Activated B cell treated with CpG ODN at 0.5 μM for 24 hours (primary cell): Measurements from ENCODE around the gene PPP2R2B. TPM values are rescaled to one million over a fixed set of nuclear protein-coding genes. Genes with fewer than 3 reads are reported as not detected.

Source experiments
- ATAC-seq: fragments of 200-7000 bp; cut with Tn5 transposase; one replicate; pipeline ENCODE4 v1.10.0; 2021; ENCODE audit warnings: low read depth, mild to moderate bottlenecking, moderate library complexity
- CTCF ChIA-PET: fragments of 350-600 bp; sonication (Branson Sonifier 250); formaldehyde crosslinking; loops from one replicate; lab custom pipeline; 2021; ENCODE audit warnings: antibody characterized with exemption; lab: Charles Lee
- POLR2A ChIA-PET: fragments of 350-600 bp; sonication (Branson Sonifier 250); formaldehyde crosslinking; loops from one replicate; lab custom pipeline; 2021; ENCODE audit warnings: antibody characterized with exemption; lab: Charles Lee
- DNase-seq: peaks from one replicate; pipeline ENCODE4 v3.0.0; 2022
- H3K27ac Mint-ChIP-seq: one replicate; pipeline ENCODE4 v1.8.0; 2020; ENCODE audit warnings: mixed read lengths
- H3K27me3 Mint-ChIP-seq: one replicate; pipeline ENCODE4 v1.8.0; 2021; ENCODE audit warnings: mixed read lengths
- H3K36me3 Mint-ChIP-seq: one replicate; pipeline ENCODE4 v1.8.0; 2021; ENCODE audit warnings: low read depth, mixed read lengths
- H3K4me1 Mint-ChIP-seq: one replicate; pipeline ENCODE4 v1.8.0; 2021; ENCODE audit warnings: mixed read lengths
- H3K4me3 Mint-ChIP-seq: one replicate; pipeline ENCODE4 v1.8.0; 2020; ENCODE audit warnings: mild to moderate bottlenecking, mixed read lengths
- H3K9me3 Mint-ChIP-seq: one replicate; pipeline ENCODE4 v1.8.0; 2020; ENCODE audit warnings: mixed read lengths
- intact Hi-C: fragments of 100-400 bp; cut with micrococcal nuclease; formaldehyde crosslinking; loops from one replicate; pipeline ENCODE4 v1.15.1; 2024
- total RNA-seq: library from RNA; stranded (reverse); gene quantifications from 2 replicates; pipeline ENCODE4 v1.2.3, GENCODE V29; 2022
- TF ChIP-seq, protein P1 (sequence below): fragments of 200-600 bp; IDR thresholded peaks from one replicate; pipeline ENCODE4 v1.8.0; 2022; ENCODE audit warnings: antibody characterized with exemption, mild to moderate bottlenecking

Gene PPP2R2B
- total RNA-seq, 1 donor from 2014 or later: not detected

GRCh38 chr5:146828385-146828784 is 50.2 kb downstream of the PPP2R2B start:
- POLR2A ChIA-PET: no interaction called here
- H3K4me3 Mint-ChIP-seq: no peak overlapping the region
- DNase-seq: no peak
- H3K9me3 Mint-ChIP-seq: no peaks in the 10 kb centered on the region
- TF ChIP-seq, protein P1, sequence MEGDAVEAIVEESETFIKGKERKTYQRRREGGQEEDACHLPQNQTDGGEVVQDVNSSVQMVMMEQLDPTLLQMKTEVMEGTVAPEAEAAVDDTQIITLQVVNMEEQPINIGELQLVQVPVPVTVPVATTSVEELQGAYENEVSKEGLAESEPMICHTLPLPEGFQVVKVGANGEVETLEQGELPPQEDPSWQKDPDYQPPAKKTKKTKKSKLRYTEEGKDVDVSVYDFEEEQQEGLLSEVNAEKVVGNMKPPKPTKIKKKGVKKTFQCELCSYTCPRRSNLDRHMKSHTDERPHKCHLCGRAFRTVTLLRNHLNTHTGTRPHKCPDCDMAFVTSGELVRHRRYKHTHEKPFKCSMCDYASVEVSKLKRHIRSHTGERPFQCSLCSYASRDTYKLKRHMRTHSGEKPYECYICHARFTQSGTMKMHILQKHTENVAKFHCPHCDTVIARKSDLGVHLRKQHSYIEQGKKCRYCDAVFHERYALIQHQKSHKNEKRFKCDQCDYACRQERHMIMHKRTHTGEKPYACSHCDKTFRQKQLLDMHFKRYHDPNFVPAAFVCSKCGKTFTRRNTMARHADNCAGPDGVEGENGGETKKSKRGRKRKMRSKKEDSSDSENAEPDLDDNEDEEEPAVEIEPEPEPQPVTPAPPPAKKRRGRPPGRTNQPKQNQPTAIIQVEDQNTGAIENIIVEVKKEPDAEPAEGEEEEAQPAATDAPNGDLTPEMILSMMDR: no peak
- H3K4me1 Mint-ChIP-seq: no peaks in the 10 kb centered on the region
- H3K36me3 Mint-ChIP-seq: no peaks in the 10 kb centered on the region
- ATAC-seq: no peak
- CTCF ChIA-PET: no interaction called here
- no peaks in the 10 kb centered on the region for H3K27me3 Mint-ChIP-seq
- H3K27ac Mint-ChIP-seq: no peak overlapping the region
- intact Hi-C loops: no loop called here

DNA sequence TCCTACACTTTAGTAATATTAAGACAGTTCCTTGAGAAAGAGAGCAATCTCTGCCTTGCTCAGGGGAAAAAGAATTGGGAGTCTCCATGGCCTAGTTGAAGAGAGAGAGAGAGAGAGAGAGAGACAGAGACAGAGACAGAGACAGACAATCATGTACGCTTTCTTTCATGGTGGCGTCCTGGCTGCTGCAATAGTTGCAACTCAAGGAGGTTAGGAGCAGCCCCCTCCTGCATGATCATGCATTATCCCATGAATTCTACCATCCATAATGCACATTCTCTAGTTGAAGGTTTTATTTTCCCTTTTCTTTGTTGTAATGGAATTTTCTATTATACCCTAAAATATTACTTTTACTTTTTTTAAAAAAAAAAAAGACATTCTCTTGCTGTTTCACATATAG is 50.7 kb downstream of the PPP2R2B start:
- Mint-ChIP-seq H3K27ac (no peak overlapping the region), H3K9me3 (no peaks in the 10 kb centered on the region), H3K27me3 (no peaks in the 10 kb centered on the region), H3K4me1 (no peaks in the 10 kb centered on the region), H3K36me3 (no peaks in the 10 kb centered on the region), H3K4me3 (no peak overlapping the region)
- ChIA-PET CTCF (no interaction called here), POLR2A (no interaction called here)
- ATAC-seq (no peak), DNase-seq (no peak)
- intact Hi-C loops: no loop called here
- TF ChIP-seq, protein P1: no peak

DNA sequence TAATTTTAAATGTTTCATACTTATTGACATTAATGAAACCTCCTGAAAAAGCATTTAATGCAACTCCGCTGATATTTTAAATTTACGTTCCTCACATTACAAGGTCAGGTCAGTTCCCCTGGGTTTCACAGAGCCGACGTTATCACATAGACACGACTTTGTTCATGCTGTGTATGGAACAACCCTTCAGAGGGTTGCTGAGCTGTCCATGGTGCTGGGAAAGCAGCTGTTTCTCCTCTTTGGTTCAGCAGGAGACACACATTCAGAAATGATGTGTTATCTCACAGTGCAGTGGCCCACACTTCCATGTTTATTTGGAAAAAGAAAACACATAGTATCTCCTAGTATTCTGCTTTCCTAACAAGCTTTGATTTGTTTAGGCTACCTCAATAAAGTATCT is 53.5 kb downstream of the PPP2R2B start:
- H3K9me3 Mint-ChIP-seq: no peaks in the 10 kb centered on the region
- intact Hi-C loops: no loop called here

DNA sequence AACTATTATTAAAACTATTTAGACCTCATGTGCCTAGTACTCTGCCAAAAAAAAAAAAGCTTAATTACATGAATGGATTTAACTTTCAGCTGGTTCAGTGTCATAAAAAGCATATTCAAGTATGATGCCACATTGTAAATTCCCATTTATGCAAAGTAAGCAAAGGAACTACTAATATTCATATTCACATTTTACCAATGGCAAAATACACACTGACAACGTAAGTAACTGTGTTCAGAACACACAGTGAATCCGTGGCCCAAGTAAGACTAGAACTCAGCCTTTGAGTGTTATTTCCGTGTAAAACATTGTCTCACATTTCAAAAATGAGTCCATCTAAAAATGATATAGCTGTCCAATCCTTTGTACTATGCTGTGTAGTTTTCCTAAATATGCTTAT is 56.8 kb downstream of the PPP2R2B start:
- Mint-ChIP-seq H3K36me3 (no peaks in the 10 kb centered on the region), H3K27me3 (no peaks in the 10 kb centered on the region), H3K27ac (no peak overlapping the region), H3K4me3 (no peak overlapping the region), H3K9me3 (no peaks in the 10 kb centered on the region), H3K4me1 (no peaks in the 10 kb centered on the region)
- TF ChIP-seq, protein P1: no peak
- POLR2A ChIA-PET: no interaction called here
- intact Hi-C loops: no loop called here
- ATAC-seq (no peak), DNase-seq (no peak)
- CTCF ChIA-PET: no interaction called here

More for the DNA sequence above, 53.5 kb downstream of the PPP2R2B start:
- TF ChIP-seq, protein P1: no peak
- DNase-seq (no peak), ATAC-seq (no peak)
- H3K36me3 Mint-ChIP-seq: no peaks in the 10 kb centered on the region
- H3K4me3 Mint-ChIP-seq: no peak overlapping the region
- CTCF ChIA-PET: no interaction called here
- H3K4me1 Mint-ChIP-seq: no peaks in the 10 kb centered on the region
- no peaks in the 10 kb centered on the region for H3K27me3 Mint-ChIP-seq
- no peak overlapping the region for H3K27ac Mint-ChIP-seq
- POLR2A ChIA-PET: no interaction called here

DNA sequence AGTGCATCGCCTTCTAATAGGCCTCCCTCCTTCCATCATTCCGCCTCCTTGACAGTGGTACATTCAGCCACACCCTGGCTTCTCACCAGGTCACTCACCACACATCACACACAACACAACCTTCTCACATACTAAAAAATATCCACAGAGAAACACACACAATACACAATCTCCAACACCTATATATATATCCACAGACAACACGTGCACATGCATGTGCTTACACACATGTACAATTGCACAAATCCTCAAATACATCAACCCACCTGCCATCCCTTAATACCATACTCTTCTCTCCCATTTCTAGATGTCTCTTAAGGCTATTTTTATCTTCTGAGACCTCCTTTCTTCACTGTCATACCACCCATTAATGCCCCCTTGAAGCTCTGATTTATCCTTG is 57.6 kb downstream of the PPP2R2B start:
- intact Hi-C loops: no loop called here
- ATAC-seq (no peak), DNase-seq (no peak)
- POLR2A ChIA-PET: no interaction called here
- Mint-ChIP-seq H3K9me3 (no peaks in the 10 kb centered on the region), H3K36me3 (no peaks in the 10 kb centered on the region), H3K4me1 (no peaks in the 10 kb centered on the region), H3K4me3 (no peak overlapping the region), H3K27me3 (no peaks in the 10 kb centered on the region), H3K27ac (no peak overlapping the region)
- CTCF ChIA-PET: no interaction called here
- TF ChIP-seq, protein P1: no peak
